OCI-LY1 (cell line): ENCODE data around the gene SPPL2B.

Experiments used
- CTCF ChIP-seq: fragments of 200-600 bp; sonication (generic), shearing (Covaris generic); IDR thresholded peaks from 2 replicates; pipeline ENCODE4 v1.5.1; 2017; ENCODE audit warnings: mild to moderate bottlenecking, antibody characterized with exemption, low read length, moderate library complexity, mixed read lengths
- EZH2 ChIP-seq: fragments of 200-600 bp; sonication (generic), shearing (Covaris generic); IDR thresholded peaks from 2 replicates; pipeline ENCODE4 v1.8.0; 2017; ENCODE audit warnings: borderline replicate concordance, mixed run types, mild to moderate bottlenecking, antibody characterized with exemption, low read length, moderate library complexity, mixed read lengths

- TF ChIP-seq CTCF = no peak
- TF ChIP-seq EZH2 = no peak
Observed at GRCh38 chr19:2287585-2288337, 40.7 kb upstream of the SPPL2B start.
